Activated naive CD4-positive, alpha-beta T cell treated with anti-CD3 and anti-CD28 coated beads, Interleukin-2, amount 50 U/mL, for 16 hours (primary cell): ENCODE results near the gene EIF3J.
"Not testable (repeated sequence)": the region's sequence is repeated elsewhere in the genome, so short reads cannot be mapped to it uniquely, and the experiment has no call there.

Source experiments
- DNase-seq: peaks from one replicate; pipeline ENCODE4 v3.0.0-alpha.2; 2020

The EIF3J gene

DNA sequence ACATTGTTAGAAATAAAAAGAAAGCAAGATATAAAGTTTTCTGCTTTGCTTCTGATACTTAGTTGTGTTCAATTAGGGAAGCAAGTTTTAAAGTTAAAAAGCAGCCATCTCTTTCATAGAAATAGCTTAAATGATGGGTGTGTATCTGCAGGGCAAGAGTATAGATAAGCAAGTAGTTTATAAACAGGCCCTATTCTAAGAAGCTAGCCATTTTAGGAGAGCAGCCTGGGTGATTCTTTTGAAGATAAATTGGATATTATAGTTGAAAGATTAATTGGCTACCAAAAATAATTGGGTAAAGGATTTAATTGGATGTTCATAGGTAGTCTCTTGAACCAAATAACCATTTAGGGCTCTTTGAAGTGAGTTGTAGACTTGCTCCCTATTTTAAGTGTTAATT is 5.6 kb downstream of the EIF3J start:
- DNase-seq = no peak

DNA sequence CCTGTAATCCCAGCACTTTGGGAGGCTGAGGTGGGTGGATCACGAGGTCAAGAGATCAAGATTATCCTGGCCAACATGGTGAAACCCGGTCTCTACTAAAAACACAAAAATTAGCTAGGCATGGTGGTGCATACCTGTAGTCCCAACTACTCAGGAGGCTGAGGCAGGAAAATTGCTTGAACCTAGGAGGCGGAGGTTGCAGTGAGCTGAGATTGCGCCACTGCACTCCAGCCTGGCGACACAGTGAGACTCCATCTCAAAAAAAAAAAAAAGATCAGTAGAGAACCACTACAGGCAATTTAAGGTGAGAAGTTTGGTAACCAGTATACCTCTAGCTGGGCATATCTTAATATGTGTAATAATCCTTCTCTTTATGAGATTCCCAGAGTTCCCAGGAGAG is 7.8 kb downstream of the EIF3J start:
- DNase-seq = not testable (repeated sequence)

DNA sequence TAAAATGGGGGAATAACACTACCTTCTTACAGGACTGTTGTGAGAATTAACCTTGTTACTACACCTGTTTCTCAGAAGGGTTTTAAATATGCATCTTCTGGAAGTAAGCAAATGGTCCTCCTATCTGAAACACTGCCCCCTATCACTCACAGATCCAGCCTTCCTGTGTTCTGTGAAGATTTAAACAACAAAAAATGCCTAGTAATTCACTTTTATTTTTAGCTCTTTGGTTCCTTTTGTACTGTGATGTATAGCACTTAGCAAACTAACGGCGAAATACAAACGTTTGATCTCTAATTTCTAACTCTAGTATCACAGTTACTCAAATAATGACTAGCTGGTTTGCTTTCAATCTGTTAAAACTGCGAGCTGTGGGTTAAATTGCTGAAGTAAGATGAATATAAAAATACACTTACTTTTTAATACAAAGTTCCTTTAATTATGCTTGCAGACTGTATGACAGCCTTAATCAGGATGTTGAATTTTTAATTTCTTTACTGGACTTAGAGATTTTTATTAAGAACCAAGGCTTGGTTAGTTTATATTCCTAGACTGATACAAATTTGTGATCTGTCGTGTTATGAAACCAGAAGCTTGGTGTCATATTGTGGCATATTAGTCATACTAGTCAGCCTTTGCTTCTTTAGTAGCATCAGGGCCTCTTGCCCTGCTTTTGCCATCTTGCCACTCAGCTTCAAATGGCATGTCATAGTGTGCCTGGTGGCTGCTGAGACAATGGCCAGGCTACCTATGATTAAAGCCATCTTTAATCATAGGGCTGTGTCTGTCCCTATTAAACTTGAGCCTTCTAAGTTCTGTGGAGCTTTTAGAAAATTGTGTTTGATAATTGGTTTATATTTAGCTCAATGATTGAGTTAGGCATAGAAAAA is 9.2 kb downstream of the EIF3J start:
- DNase-seq = peak; percentile 53

- DNase-seq = not testable (repeated sequence)
Measured at GRCh38 chr15:44549152-44549551, 12.2 kb downstream of the EIF3J start.

GRCh38 chr15:44550256-44550655 is 13.3 kb downstream of the EIF3J start:
- no peak for DNase-seq

DNA sequence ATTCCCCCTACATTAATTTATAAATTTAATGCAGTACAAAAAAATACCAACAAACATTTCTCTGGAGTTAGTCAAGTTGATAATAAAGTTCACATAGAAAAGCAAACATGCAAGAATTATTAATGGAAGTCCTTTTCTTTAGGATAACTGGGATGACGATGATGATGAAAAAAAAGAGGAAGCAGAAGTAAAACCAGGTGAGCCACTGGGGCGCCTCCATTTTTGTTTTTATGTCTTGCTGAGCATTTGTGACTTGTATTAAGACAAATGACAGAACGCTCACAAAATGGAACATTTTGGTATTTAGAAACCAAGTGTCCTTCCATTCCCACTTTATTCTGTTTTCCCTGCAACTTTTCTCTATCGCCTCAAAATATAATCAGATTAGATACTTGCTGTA is 13.8 kb downstream of the EIF3J start:
- no peak for DNase-seq

- no peak for DNase-seq
Measured at GRCh38 chr15:44554934-44555723, 18.2 kb downstream of the EIF3J start.

GRCh38 chr15:44560926-44561325 is 24.0 kb downstream of the EIF3J start:
- DNase-seq = not testable (repeated sequence)

GRCh38 chr15:44565387-44566154 is 28.6 kb downstream of the EIF3J start:
- DNase-seq = no peak

- no peak for DNase-seq
Measured at GRCh38 chr15:44566155-44566540, 29.2 kb downstream of the EIF3J start.

- no peak for DNase-seq
Measured at GRCh38 chr15:44568338-44568737, 31.4 kb downstream of the EIF3J start.

DNA sequence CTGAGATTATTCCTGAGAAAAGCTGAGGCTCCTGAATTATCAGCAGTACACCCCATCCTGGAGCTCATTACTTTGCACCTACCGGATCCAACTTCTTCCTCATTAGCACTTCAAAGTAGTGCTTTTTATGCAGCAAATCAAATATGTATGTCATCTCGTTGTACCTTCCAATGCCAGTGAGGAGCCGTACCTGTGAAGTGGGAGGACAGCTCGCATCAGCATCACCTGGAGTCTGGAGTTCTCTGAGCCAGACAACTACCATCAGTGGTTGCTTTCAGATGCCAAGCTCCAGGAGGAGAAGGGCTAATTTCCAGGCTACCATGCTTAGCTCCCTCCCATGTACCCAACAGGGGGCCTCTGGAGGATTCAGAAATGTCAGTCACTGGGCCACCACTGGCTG is 32.4 kb downstream of the EIF3J start:
- DNase-seq = no peak

GRCh38 chr15:44570361-44570760 is 33.4 kb downstream of the EIF3J start:
- no peak for DNase-seq

- DNase-seq = no peak
Measured at GRCh38 chr15:44573386-44573785, 36.4 kb downstream of the EIF3J start.

GRCh38 chr15:44574734-44575133 is 37.8 kb downstream of the EIF3J start:
- DNase-seq = no peak

GRCh38 chr15:44580105-44580504 is 43.2 kb downstream of the EIF3J start:
- no peak for DNase-seq

- peak; percentile 63 for DNase-seq
Measured at GRCh38 chr15:44584162-44584749, 47.3 kb downstream of the EIF3J start.

GRCh38 chr15:44585633-44586032 is 48.7 kb downstream of the EIF3J start:
- no peak for DNase-seq

- DNase-seq = no peak
Measured at GRCh38 chr15:44588541-44588940, 51.6 kb downstream of the EIF3J start.

DNA sequence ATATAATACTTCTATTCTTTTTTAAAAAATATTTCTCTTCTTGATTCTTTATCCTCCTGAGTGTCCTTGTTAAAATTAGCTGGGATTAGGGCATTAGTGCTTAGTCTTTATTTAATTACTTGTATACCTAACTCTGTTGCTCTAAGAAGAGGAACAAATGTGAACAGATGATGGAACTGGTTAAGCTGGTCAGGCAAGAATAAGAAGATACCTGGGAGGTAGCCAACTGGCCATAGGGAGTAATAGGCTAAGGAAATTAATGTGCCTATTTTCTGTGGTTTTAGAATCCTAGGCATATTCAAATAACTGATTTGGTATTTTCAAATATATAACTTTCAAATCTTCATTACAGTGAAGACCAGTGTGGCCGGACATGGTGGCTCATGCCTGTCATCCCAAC is 54.4 kb downstream of the EIF3J start:
- DNase-seq = no peak

- DNase-seq = no peak
Measured at GRCh38 chr15:44593042-44593736, 56.2 kb downstream of the EIF3J start.

GRCh38 chr15:44595246-44595645 is 58.3 kb downstream of the EIF3J start:
- DNase-seq = no peak
